GM04503 (cell line): ENCODE results near the gene COA6.

ENCODE experiments used
- DNase-seq: peaks from one replicate; pipeline ENCODE4 v3.0.0-alpha.2; 2012; ENCODE audit warnings: low read depth

The COA6 gene

GRCh38 chr1:234412830-234413229 is 39.6 kb downstream of the COA6 start:
- DNase-seq, result no peak

GRCh38 chr1:234413485-234413884 is 40.2 kb downstream of the COA6 start:
- no peak for DNase-seq

GRCh38 chr1:234413990-234414389 is 40.7 kb downstream of the COA6 start:
- no peak for DNase-seq

- DNase-seq, result no peak
These were observed 54.8 kb downstream of the COA6 start for GRCh38 chr1:234427950-234428646.

GRCh38 chr1:234429434-234429806 is 56.2 kb downstream of the COA6 start:
- no peak for DNase-seq

- DNase-seq, result no peak
These were observed 57.4 kb downstream of the COA6 start for GRCh38 chr1:234430691-234431090.

- no peak for DNase-seq
These were observed 58.0 kb downstream of the COA6 start for GRCh38 chr1:234431255-234431654.

GRCh38 chr1:234433563-234434285 is 60.5 kb downstream of the COA6 start:
- peak; percentile 11 for DNase-seq
